Tibial nerve (tissue), 4 donors: ENCODE measurements around the gene LRP4. TPM values are rescaled to one million over a fixed set of nuclear protein-coding genes. Genes with fewer than 3 reads are reported as not detected.

Experiments used
- DNase-seq, 2 donors: peaks; one replicate each; pipeline ENCODE4 v3.0.0-alpha.2; 2019; ENCODE audit warnings: low spot score in 2 of 2
- H3K27ac ChIP-seq, 4 donors: fragments of 200-600 bp; sonication (generic) in 3 of 4; one replicate each; pipeline ENCODE4 v1.5.1; 2017 to 2019; ENCODE audit warnings: mild to moderate bottlenecking in 1 of 4
- H3K27me3 ChIP-seq, 2 donors: fragments of 200-600 bp; sonication (generic) in 1 of 2; one replicate each; pipeline versions ENCODE4 v1.5.1 to v1.6.0; 2017 to 2019
- H3K36me3 ChIP-seq, 3 donors: fragments of 200-600 bp; sonication (generic); one replicate each; pipeline ENCODE4 v1.5.1; 2018 to 2019
- H3K4me1 ChIP-seq, 4 donors: fragments of 200-600 bp; sonication (generic) in 3 of 4; one replicate each; pipeline ENCODE4 v1.5.1; 2017 to 2019
- H3K4me3 ChIP-seq, 4 donors: fragments of 200-600 bp; sonication (generic) in 3 of 4; one replicate each; pipeline ENCODE4 v1.5.1; 2017 to 2019; ENCODE audit warnings: mild to moderate bottlenecking in 1 of 4, moderate library complexity in 1 of 4
- H3K9me3 ChIP-seq, 4 donors: fragments of 200-600 bp; sonication (generic) in 3 of 4; one replicate each; pipeline ENCODE4 v1.5.1; 2017 to 2019
- EP300 ChIP-seq, 2 donors: sonication (generic); formaldehyde crosslinking; IDR thresholded peaks; one replicate each; pipeline ENCODE4 v1.6.1; 2017; ENCODE audit warnings: antibody characterized with exemption in 2 of 2, mild to moderate bottlenecking in 1 of 2
- POLR2A ChIP-seq, 2 donors: fragments of 450-650 bp; IDR thresholded peaks; one replicate each; pipeline ENCODE4 v1.6.1; 2017; ENCODE audit warnings: antibody characterized with exemption in 2 of 2, mild to moderate bottlenecking in 2 of 2, moderate library complexity in 2 of 2
- WGBS, 2 donors: methylation state at CpG; one replicate each; pipeline ENCODE4 v1.1.5; 2018; 5-methylcytosine and 5-hydroxymethylcytosine counted together
- total RNA-seq, 4 donors: library from RNA; depleted of rRNA; stranded (reverse); fragments of >200 nt; gene quantifications; one replicate each; pipeline ENCODE4 v1.1.0, GENCODE V29; 2016
- TF ChIP-seq, protein P1 (sequence below), 5 experiments: fragments of 200-600 bp in 3 of 5; fragments of 450-650 bp in 2 of 5; sonication (generic) in 3 of 5; IDR thresholded peaks; one replicate each; pipeline ENCODE4 v1.5.1; 2016 to 2019; ENCODE audit warnings: antibody characterized with exemption in 5 of 5, mild to moderate bottlenecking in 3 of 5, moderate library complexity in 2 of 5

Gene LRP4
- total RNA-seq, 4 donors from 2014 or later = 24.3 to 105 (median 52.9) TPM

- Histone ChIP-seq H3K9me3 (no peaks in the 10 kb centered on the region), H3K4me1 (peaks cover 0 to 36% (median 13%) of the 10 kb centered on the region in 4 donors), H3K27ac (peak within 1 kb of the TSS; percentile 44 to 88 (median 86)), H3K4me3 (peak within 1 kb of the TSS; percentile 58 to 94 (median 88)), H3K27me3 (no peaks in the 10 kb centered on the region), H3K36me3 (peaks cover 0 to 4% (median 0%) of the 10 kb centered on the region in 3 donors)
- DNase-seq = peak; percentile 84 to 90
- 1% methylated on average over 27 to 59 of the region's 83 CpGs for WGBS, 2 donors
- TF ChIP-seq, protein P1, sequence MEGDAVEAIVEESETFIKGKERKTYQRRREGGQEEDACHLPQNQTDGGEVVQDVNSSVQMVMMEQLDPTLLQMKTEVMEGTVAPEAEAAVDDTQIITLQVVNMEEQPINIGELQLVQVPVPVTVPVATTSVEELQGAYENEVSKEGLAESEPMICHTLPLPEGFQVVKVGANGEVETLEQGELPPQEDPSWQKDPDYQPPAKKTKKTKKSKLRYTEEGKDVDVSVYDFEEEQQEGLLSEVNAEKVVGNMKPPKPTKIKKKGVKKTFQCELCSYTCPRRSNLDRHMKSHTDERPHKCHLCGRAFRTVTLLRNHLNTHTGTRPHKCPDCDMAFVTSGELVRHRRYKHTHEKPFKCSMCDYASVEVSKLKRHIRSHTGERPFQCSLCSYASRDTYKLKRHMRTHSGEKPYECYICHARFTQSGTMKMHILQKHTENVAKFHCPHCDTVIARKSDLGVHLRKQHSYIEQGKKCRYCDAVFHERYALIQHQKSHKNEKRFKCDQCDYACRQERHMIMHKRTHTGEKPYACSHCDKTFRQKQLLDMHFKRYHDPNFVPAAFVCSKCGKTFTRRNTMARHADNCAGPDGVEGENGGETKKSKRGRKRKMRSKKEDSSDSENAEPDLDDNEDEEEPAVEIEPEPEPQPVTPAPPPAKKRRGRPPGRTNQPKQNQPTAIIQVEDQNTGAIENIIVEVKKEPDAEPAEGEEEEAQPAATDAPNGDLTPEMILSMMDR (IDR thresholded peaks at IDR 0.05) = peak in 2 of 5 experiments; percentile 35 to 58
- TF ChIP-seq EP300 (IDR thresholded peaks at IDR 0.05) (peak; percentile 53 to 91), POLR2A (IDR thresholded peaks at IDR 0.05) (peak; percentile 29 to 65)
Observed at GRCh38 chr11:46845740-46846509, 72.4 kb downstream of the LRP4 start, which contains the start of gene CKAP5. Gene CKAP5, minus strand, starts transcription at chr11:46846280. Its CDS starts 25,049 bp downstream, at chr11:46821231.

- Histone ChIP-seq H3K27me3 (no peaks in the 10 kb centered on the region), H3K27ac (peak overlapping the region in 3 of 4 donors; percentile 85 to 88 (median 86)), H3K4me1 (peaks cover 0 to 36% (median 13%) of the 10 kb centered on the region in 4 donors), H3K9me3 (no peaks in the 10 kb centered on the region), H3K36me3 (peaks cover 0 to 4% (median 0%) of the 10 kb centered on the region in 3 donors), H3K4me3 (peak overlapping the region; percentile 58 to 94 (median 88))
- WGBS, 2 donors = 1 to 2% methylated on average over 12 of the region's 12 CpGs
- no peak for TF ChIP-seq POLR2A (IDR thresholded peaks at IDR 0.05)
- TF ChIP-seq EP300 (IDR thresholded peaks at IDR 0.05) = no peak
- TF ChIP-seq, protein P1 (IDR thresholded peaks at IDR 0.05) = no peak
- DNase-seq = no peak
Observed at GRCh38 chr11:46845440-46845739, 73.0 kb downstream of the LRP4 start.

DNA sequence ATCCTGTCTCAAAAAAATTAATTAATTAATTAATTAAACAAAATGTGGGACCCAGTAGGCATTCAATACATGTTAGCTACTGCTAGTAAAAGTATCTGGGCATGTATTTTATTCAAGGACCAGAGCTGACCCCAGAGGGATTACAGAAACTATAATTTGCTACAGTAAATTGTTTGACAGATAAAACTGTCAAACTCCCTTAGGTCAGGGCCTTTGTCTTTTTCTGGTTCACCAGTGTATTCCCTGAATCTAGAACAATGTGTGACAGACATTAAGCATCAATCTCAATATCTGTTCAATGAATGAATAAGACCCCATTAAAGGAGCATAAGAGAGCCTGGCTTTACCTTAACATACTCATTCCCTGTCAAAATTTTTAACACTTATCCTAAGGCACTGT, 78.2 kb downstream of the LRP4 start:
- no peak overlapping the region for H3K27ac ChIP-seq
- no peak overlapping the region for H3K4me3 ChIP-seq
- peaks cover 0 to 4% (median 0%) of the 10 kb centered on the region in 3 donors for H3K36me3 ChIP-seq
- TF ChIP-seq POLR2A (IDR thresholded peaks at IDR 0.05) = no peak
- no peak for TF ChIP-seq EP300 (IDR thresholded peaks at IDR 0.05)
- TF ChIP-seq, protein P1 (IDR thresholded peaks at IDR 0.05) = no peak
- no peaks in the 10 kb centered on the region for H3K27me3 ChIP-seq
- peaks cover 0 to 25% (median 10%) of the 10 kb centered on the region in 4 donors for H3K4me1 ChIP-seq
- H3K9me3 ChIP-seq = no peaks in the 10 kb centered on the region
- DNase-seq = no peak

GRCh38 chr11:46838501-46838900, 79.8 kb downstream of the LRP4 start:
- Histone ChIP-seq H3K4me3 (no peak overlapping the region), H3K4me1 (peaks cover 0 to 9% (median 0%) of the 10 kb centered on the region in 4 donors), H3K27ac (no peak overlapping the region), H3K36me3 (peaks cover 0 to 4% (median 0%) of the 10 kb centered on the region in 3 donors), H3K9me3 (no peaks in the 10 kb centered on the region), H3K27me3 (no peaks in the 10 kb centered on the region)
- TF ChIP-seq EP300 (IDR thresholded peaks at IDR 0.05) (no peak), POLR2A (IDR thresholded peaks at IDR 0.05) (no peak)
- TF ChIP-seq, protein P1 (IDR thresholded peaks at IDR 0.05) = no peak
- 94 to 95% methylated on average over 6 of the region's 6 CpGs for WGBS, 2 donors
- DNase-seq = no peak

GRCh38 chr11:46837860-46838259, 80.5 kb downstream of the LRP4 start:
- peaks cover 0 to 4% (median 0%) of the 10 kb centered on the region in 3 donors for H3K36me3 ChIP-seq
- H3K4me1 ChIP-seq = peaks cover 0 to 4% (median 0%) of the 10 kb centered on the region in 4 donors
- H3K9me3 ChIP-seq = no peaks in the 10 kb centered on the region
- DNase-seq = no peak
- no peak overlapping the region for H3K4me3 ChIP-seq
- H3K27ac ChIP-seq = no peak overlapping the region
- no peaks in the 10 kb centered on the region for H3K27me3 ChIP-seq
- TF ChIP-seq, protein P1 (IDR thresholded peaks at IDR 0.05) = no peak
- no peak for TF ChIP-seq POLR2A (IDR thresholded peaks at IDR 0.05)
